CD4-positive, alpha-beta T cell (primary cell): ENCODE measurements around the gene RYR2. TPM values are rescaled to one million over a fixed set of nuclear protein-coding genes. Genes with fewer than 3 reads are reported as not detected.

Experiments used
- ATAC-seq: fragments of 200-7000 bp; cut with Tn5 transposase; one replicate; pipeline ENCODE4 v1.10.0; 2022; ENCODE audit warnings: mild to moderate bottlenecking; ENCODE audit not compliant: poor library complexity
- CTCF ChIA-PET: fragments of 350-600 bp; sonication (Branson Sonifier 250); formaldehyde crosslinking; loops from one replicate; lab custom pipeline; 2021; ENCODE audit warnings: antibody characterized with exemption, inconsistent platforms; lab: Charles Lee
- POLR2A ChIA-PET: fragments of 350-600 bp; sonication (Branson Sonifier 250); formaldehyde crosslinking; loops from one replicate; lab custom pipeline; 2021; ENCODE audit warnings: antibody characterized with exemption, inconsistent platforms; lab: Charles Lee
- DNase-seq, 14 experiments: peaks; one replicate each; pipeline ENCODE4 v3.0.0-alpha.2; 2013 to 2020; ENCODE audit warnings: mixed read lengths in 2 of 14
- H3K27ac ChIP-seq, 2 donors: one replicate each; pipeline versions ENCODE4 v1.5.1 to v1.7.0; 2013; ENCODE audit warnings: low read length in 2 of 2, low read depth in 1 of 2, mild to moderate bottlenecking in 1 of 2
- H3K27me3 ChIP-seq, 2 experiments: 1 replicate in 1 of 2; 2 replicates in 1 of 2; pipeline versions ENCODE4 v1.6.1 to v1.7.0; 2013; ENCODE audit warnings: low read length in 2 of 2, control low read depth in 1 of 2, mild to moderate bottlenecking in 1 of 2, moderate library complexity in 1 of 2; ENCODE audit not compliant: insufficient read depth in 2 of 2, control insufficient read depth in 1 of 2
- H3K36me3 ChIP-seq: one replicate; pipeline ENCODE4 v1.6.1; 2013; ENCODE audit warnings: low read length, control low read depth; ENCODE audit not compliant: insufficient read depth
- H3K4me1 ChIP-seq: one replicate; pipeline ENCODE4 v1.6.1; 2013; ENCODE audit warnings: low read length, control low read depth; ENCODE audit not compliant: insufficient read depth
- H3K4me3 ChIP-seq: one replicate; pipeline ENCODE4 v1.5.1; 2013; ENCODE audit warnings: mild to moderate bottlenecking, low read length, moderate library complexity
- H3K9me3 ChIP-seq, 2 experiments: 1 replicate in 1 of 2; 2 replicates in 1 of 2; pipeline versions ENCODE4 v1.6.1 to v1.7.0; 2013; ENCODE audit warnings: low read length in 2 of 2, mild to moderate bottlenecking in 2 of 2, control low read depth in 1 of 2, moderate library complexity in 1 of 2; ENCODE audit not compliant: control insufficient read depth in 1 of 2, insufficient read depth in 1 of 2
- H3K27ac Mint-ChIP-seq: one replicate; pipeline ENCODE4 v1.8.0; 2020; ENCODE audit warnings: mixed read lengths
- H3K27me3 Mint-ChIP-seq: one replicate; pipeline ENCODE4 v1.8.0; 2021; ENCODE audit warnings: mixed read lengths
- H3K36me3 Mint-ChIP-seq: one replicate; pipeline ENCODE4 v1.8.0; 2021; ENCODE audit warnings: low read depth, mixed read lengths
- H3K4me1 Mint-ChIP-seq: one replicate; pipeline ENCODE4 v1.8.0; 2021; ENCODE audit warnings: low read depth, mixed read lengths
- H3K4me3 Mint-ChIP-seq: one replicate; pipeline ENCODE4 v1.8.0; 2020; ENCODE audit warnings: mild to moderate bottlenecking, mixed read lengths
- H3K9me3 Mint-ChIP-seq: one replicate; pipeline ENCODE4 v1.8.0; 2020; ENCODE audit warnings: mixed read lengths
- CTCF ChIP-seq: fragments of 200-600 bp; IDR thresholded peaks from one replicate; pipeline ENCODE4 v1.8.0; 2022; ENCODE audit warnings: antibody characterized with exemption, mild to moderate bottlenecking
- intact Hi-C, 2 experiments: fragments of 100-400 bp; cut with DNase I in 1 of 2; cut with micrococcal nuclease in 1 of 2; formaldehyde crosslinking; loops; one replicate each; pipeline versions ENCODE4 v1.15.1 to v1.9.0; 2023 to 2025; cut with DNase I, micrococcal nuclease
- total RNA-seq, 174 experiments: library from RNA in 2 of 174; stranded (reverse) in 2 of 174; gene quantifications; one replicate each; pipeline ENCODE4 v1.2.3 and lab custom pipeline; 2021 to 2026

RYR2 gene
- total RNA-seq, 2 experiments from 2014 or later, result not detected

GRCh38 chr1:237353918-237354317 lies 311.9 kb downstream of the RYR2 start:
- no peaks in the 10 kb centered on the region for H3K9me3 Mint-ChIP-seq
- no peak overlapping the region for H3K4me3 Mint-ChIP-seq
- H3K4me3 ChIP-seq, result no peak overlapping the region
- no peaks in the 10 kb centered on the region for H3K27me3 ChIP-seq
- ChIA-PET POLR2A (no interaction called here), CTCF (interaction anchor here (0.7 kb wide), 1 partner anchor 120 kb away, joined by 3 read pairs; no protein-coding TSS in a partner anchor)
- H3K4me1 ChIP-seq, result no peaks in the 10 kb centered on the region
- DNase-seq (no peak), ATAC-seq (no peak)
- H3K27me3 Mint-ChIP-seq, result no peaks in the 10 kb centered on the region
- no peaks in the 10 kb centered on the region for H3K9me3 ChIP-seq
- no peaks in the 10 kb centered on the region for H3K36me3 Mint-ChIP-seq
- intact Hi-C loops, result no loop called here
- no peaks in the 10 kb centered on the region for H3K36me3 ChIP-seq
- TF ChIP-seq CTCF, result no peak
- no peaks in the 10 kb centered on the region for H3K4me1 Mint-ChIP-seq
- no peak overlapping the region for H3K27ac ChIP-seq
- H3K27ac Mint-ChIP-seq, result no peak overlapping the region

- no peaks in the 10 kb centered on the region for H3K4me1 Mint-ChIP-seq
- ChIA-PET POLR2A (no interaction called here), CTCF (no interaction called here)
- no peaks in the 10 kb centered on the region for H3K9me3 Mint-ChIP-seq
- no peaks in the 10 kb centered on the region for H3K4me1 ChIP-seq
- no peak for DNase-seq
- no peak for TF ChIP-seq CTCF
- H3K36me3 ChIP-seq, result no peaks in the 10 kb centered on the region
- H3K27me3 ChIP-seq, result no peaks in the 10 kb centered on the region
- no peak overlapping the region for H3K27ac Mint-ChIP-seq
- no peak overlapping the region for H3K4me3 ChIP-seq
- H3K4me3 Mint-ChIP-seq, result no peak overlapping the region
- no peaks in the 10 kb centered on the region for H3K27me3 Mint-ChIP-seq
- no peaks in the 10 kb centered on the region for H3K9me3 ChIP-seq
- intact Hi-C loops, result no loop called here
- no peak for ATAC-seq
- H3K27ac ChIP-seq, result no peak overlapping the region
- H3K36me3 Mint-ChIP-seq, result no peaks in the 10 kb centered on the region
Measured at GRCh38 chr1:237355022-237355421, 313.0 kb downstream of the RYR2 start.

GRCh38 chr1:237358555-237358954 lies 316.6 kb downstream of the RYR2 start:
- H3K27ac ChIP-seq, result no peak overlapping the region
- ChIA-PET CTCF (no interaction called here), POLR2A (no interaction called here)
- H3K9me3 ChIP-seq, result no peaks in the 10 kb centered on the region
- TF ChIP-seq CTCF, result no peak
- Mint-ChIP-seq H3K4me3 (no peak overlapping the region), H3K9me3 (no peaks in the 10 kb centered on the region), H3K36me3 (no peaks in the 10 kb centered on the region), H3K27me3 (peaks cover 4% of the 10 kb centered on the region), H3K27ac (no peak overlapping the region), H3K4me1 (no peaks in the 10 kb centered on the region)
- intact Hi-C loops, result no loop called here
- no peaks in the 10 kb centered on the region for H3K4me1 ChIP-seq
- no peak overlapping the region for H3K4me3 ChIP-seq
- no peaks in the 10 kb centered on the region for H3K36me3 ChIP-seq
- no peak for ATAC-seq
- H3K27me3 ChIP-seq, result no peaks in the 10 kb centered on the region
- DNase-seq, result no peak
